Urinary bladder (tissue), 4 donors: ENCODE data around the gene RNF141. TPM values are rescaled to one million over a fixed set of nuclear protein-coding genes. Genes with fewer than 3 reads are reported as not detected.

Source experiments
- DNase-seq: peaks from one replicate; pipeline ENCODE4 v3.0.0-alpha.2; 2015; ENCODE audit errors: extremely low spot score
- H3K27ac ChIP-seq: one replicate; pipeline ENCODE4 v1.5.1; 2013; ENCODE audit warnings: low read depth, mild to moderate bottlenecking, moderate library complexity
- H3K36me3 ChIP-seq: one replicate; pipeline ENCODE4 v1.6.1; 2013; ENCODE audit warnings: mild to moderate bottlenecking, moderate library complexity; ENCODE audit not compliant: insufficient read depth
- H3K4me1 ChIP-seq: one replicate; pipeline ENCODE4 v1.6.1; 2013; ENCODE audit warnings: mild to moderate bottlenecking, moderate library complexity; ENCODE audit not compliant: insufficient read depth
- H3K4me3 ChIP-seq: one replicate; pipeline ENCODE4 v1.5.1; 2013; ENCODE audit warnings: low read depth, low read length
- WGBS: extraction: QIAGEN DNeasy Blood & Tissue Kit; methylation state at CpG from one replicate; pipeline ENCODE4 v1.1.7; 2013; 5-methylcytosine and 5-hydroxymethylcytosine counted together
- polyA plus RNA-seq: library from polyadenylated mRNA; stranded (reverse); fragments of 200-250 nt; gene quantifications from one replicate; pipeline ENCODE4 v1.2.3, GENCODE V29; 2013
- total RNA-seq: library from RNA; depleted of rRNA; stranded (reverse); fragments of >200 nt; gene quantifications from one replicate; pipeline ENCODE4 v1.2.3, GENCODE V29; 2014
- donor health status: healthy with polysubstance abuse.
- donor health status: healthy.

RNF141 gene
- total and polyA plus RNA-seq, 2 donors = 16.4 to 52.0 TPM

- DNase-seq = no peak
- 67% methylated on average over 3 of the region's 3 CpGs for WGBS
Observed at GRCh38 chr11:10483584-10483983, 57.4 kb downstream of the RNF141 start.

GRCh38 chr11:10483174-10483573 is 57.8 kb downstream of the RNF141 start:
- Histone ChIP-seq H3K4me3 (no peak overlapping the region), H3K27ac (no peak overlapping the region), H3K36me3 (no peaks in the 10 kb centered on the region), H3K4me1 (no peaks in the 10 kb centered on the region)
- 96% methylated on average over 1 of the region's 1 CpG for WGBS
- DNase-seq = no peak

More at GRCh38 chr11:10483584-10483983, 57.4 kb downstream of the RNF141 start:
- no peaks in the 10 kb centered on the region for H3K36me3 ChIP-seq
- H3K4me1 ChIP-seq = no peaks in the 10 kb centered on the region
- H3K27ac ChIP-seq = no peak overlapping the region
- H3K4me3 ChIP-seq = no peak overlapping the region

- H3K4me3 ChIP-seq = no peak overlapping the region
- WGBS = 90% methylated on average over 16 of the region's 16 CpGs
- H3K27ac ChIP-seq = no peak overlapping the region
- H3K36me3 ChIP-seq = no peaks in the 10 kb centered on the region
- DNase-seq = no peak
- no peaks in the 10 kb centered on the region for H3K4me1 ChIP-seq
Observed at GRCh38 chr11:10481560-10482349, 59.2 kb downstream of the RNF141 start.

GRCh38 chr11:10480760-10481159 is 60.2 kb downstream of the RNF141 start:
- Histone ChIP-seq H3K4me1 (no peaks in the 10 kb centered on the region), H3K27ac (no peak overlapping the region), H3K36me3 (no peaks in the 10 kb centered on the region), H3K4me3 (no peak overlapping the region)
- WGBS = 82% methylated on average over 2 of the region's 2 CpGs
- DNase-seq = no peak

- Histone ChIP-seq H3K36me3 (no peaks in the 10 kb centered on the region), H3K4me1 (no peaks in the 10 kb centered on the region), H3K27ac (no peak overlapping the region), H3K4me3 (no peak overlapping the region)
- WGBS = 87% methylated on average over 6 of the region's 6 CpGs
- no peak for DNase-seq
Observed at GRCh38 chr11:10480026-10480425, 61.0 kb downstream of the RNF141 start.

GRCh38 chr11:10478574-10479550 is 62.1 kb downstream of the RNF141 start:
- Histone ChIP-seq H3K27ac (no peak overlapping the region), H3K4me1 (no peaks in the 10 kb centered on the region), H3K4me3 (no peak overlapping the region), H3K36me3 (no peaks in the 10 kb centered on the region)
- no peak for DNase-seq
- 93% methylated on average over 16 of the region's 16 CpGs for WGBS

GRCh38 chr11:10478066-10478465 is 62.9 kb downstream of the RNF141 start:
- no peaks in the 10 kb centered on the region for H3K36me3 ChIP-seq
- H3K4me1 ChIP-seq = no peaks in the 10 kb centered on the region
- H3K27ac ChIP-seq = no peak overlapping the region
- 84% methylated on average over 3 of the region's 3 CpGs for WGBS
- no peak overlapping the region for H3K4me3 ChIP-seq
- no peak for DNase-seq

GRCh38 chr11:10477690-10478046 is 63.3 kb downstream of the RNF141 start:
- no peak for DNase-seq
- Histone ChIP-seq H3K36me3 (no peaks in the 10 kb centered on the region), H3K4me3 (no peak overlapping the region), H3K27ac (no peak overlapping the region), H3K4me1 (no peaks in the 10 kb centered on the region)
- WGBS = 97% methylated on average over 8 of the region's 8 CpGs

- no peak for DNase-seq
- Histone ChIP-seq H3K4me1 (no peaks in the 10 kb centered on the region), H3K4me3 (no peak overlapping the region), H3K36me3 (no peaks in the 10 kb centered on the region), H3K27ac (no peak overlapping the region)
- WGBS = 75% methylated on average over 5 of the region's 5 CpGs
Observed at GRCh38 chr11:10476927-10477689, 63.9 kb downstream of the RNF141 start.

GRCh38 chr11:10476342-10476741 is 64.6 kb downstream of the RNF141 start:
- 93% methylated on average over 1 of the region's 1 CpG for WGBS
- no peak for DNase-seq
- Histone ChIP-seq H3K27ac (no peak overlapping the region), H3K4me3 (no peak overlapping the region), H3K36me3 (no peaks in the 10 kb centered on the region), H3K4me1 (no peaks in the 10 kb centered on the region)

GRCh38 chr11:10474551-10474950 is 66.4 kb downstream of the RNF141 start:
- 99% methylated on average over 2 of the region's 2 CpGs for WGBS
- H3K4me3 ChIP-seq = no peak overlapping the region
- DNase-seq = no peak
- no peaks in the 10 kb centered on the region for H3K4me1 ChIP-seq
- H3K27ac ChIP-seq = no peak overlapping the region
- H3K36me3 ChIP-seq = no peaks in the 10 kb centered on the region

GRCh38 chr11:10473371-10473770 is 67.6 kb downstream of the RNF141 start:
- Histone ChIP-seq H3K4me3 (no peak overlapping the region), H3K36me3 (no peaks in the 10 kb centered on the region), H3K4me1 (no peaks in the 10 kb centered on the region), H3K27ac (no peak overlapping the region)
- WGBS = 81% methylated on average over 4 of the region's 4 CpGs
- no peak for DNase-seq

GRCh38 chr11:10462746-10463300 is 78.2 kb downstream of the RNF141 start:
- H3K4me3 ChIP-seq = no peak overlapping the region
- H3K4me1 ChIP-seq = no peaks in the 10 kb centered on the region
- no peak for DNase-seq
- H3K27ac ChIP-seq = no peak overlapping the region
- WGBS = 91% methylated on average over 5 of the region's 5 CpGs
- H3K36me3 ChIP-seq = no peaks in the 10 kb centered on the region
